ENCODE data around the gene YWHAQ.

Gene YWHAQ

GRCh38 chr2:9630736-9631552, at the start of gene YWHAQ:
Gene YWHAQ, minus strand, starts transcription at chr2:9630997. Its CDS starts 545 bp downstream, at chr2:9630452.
- DNase-seq (ENCODE audit: low read depth in 3 of 3), result peak; percentile 92 to 96 (median 93)

- DNase-seq (ENCODE audit: low read depth in 3 of 3), result no peak
Observed at GRCh38 chr2:9680082-9680481, 49.3 kb upstream of the YWHAQ start.

GRCh38 chr2:9679218-9679617, 48.4 kb upstream of the YWHAQ start:
- no peak for DNase-seq (ENCODE audit: low read depth in 3 of 3)

GRCh38 chr2:9678544-9678943, 47.7 kb upstream of the YWHAQ start:
- no peak for DNase-seq (ENCODE audit: low read depth in 3 of 3)

- DNase-seq (ENCODE audit: low read depth in 3 of 3), result no peak
Observed at GRCh38 chr2:9675415-9676351, 44.9 kb upstream of the YWHAQ start.

GRCh38 chr2:9674891-9675414, 44.2 kb upstream of the YWHAQ start:
- DNase-seq (ENCODE audit: low read depth in 3 of 3), result no peak

- DNase-seq (ENCODE audit: low read depth in 3 of 3), result no peak
Observed at GRCh38 chr2:9673914-9674481, 43.2 kb upstream of the YWHAQ start.

GRCh38 chr2:9668687-9669345, 38.0 kb upstream of the YWHAQ start:
- no peak for DNase-seq (ENCODE audit: low read depth in 3 of 3)

- no peak for DNase-seq (ENCODE audit: low read depth in 3 of 3)
Observed at GRCh38 chr2:9667826-9668225, 37.0 kb upstream of the YWHAQ start.

- DNase-seq (ENCODE audit: low read depth in 3 of 3), result no peak
Observed at GRCh38 chr2:9666306-9666705, 35.5 kb upstream of the YWHAQ start.

- no peak for DNase-seq (ENCODE audit: low read depth in 3 of 3)
Observed at GRCh38 chr2:9665898-9666297, 35.1 kb upstream of the YWHAQ start.

- no peak for DNase-seq (ENCODE audit: low read depth in 3 of 3)
Observed at GRCh38 chr2:9664365-9664764, 33.6 kb upstream of the YWHAQ start.

GRCh38 chr2:9663008-9663879, 32.4 kb upstream of the YWHAQ start:
- no peak for DNase-seq (ENCODE audit: low read depth in 3 of 3)

- no peak for DNase-seq (ENCODE audit: low read depth in 3 of 3)
Observed at GRCh38 chr2:9661261-9661660, 30.5 kb upstream of the YWHAQ start.

GRCh38 chr2:9660781-9661180, 30.0 kb upstream of the YWHAQ start:
- no peak for DNase-seq (ENCODE audit: low read depth in 3 of 3)

GRCh38 chr2:9660154-9660553, 29.4 kb upstream of the YWHAQ start:
- no peak for DNase-seq (ENCODE audit: low read depth in 3 of 3)

GRCh38 chr2:9658972-9659371, 28.2 kb upstream of the YWHAQ start:
- no peak for DNase-seq (ENCODE audit: low read depth in 3 of 3)

- no peak for DNase-seq (ENCODE audit: low read depth in 3 of 3)
Observed at GRCh38 chr2:9657731-9658130, 26.9 kb upstream of the YWHAQ start.

- DNase-seq (ENCODE audit: low read depth in 3 of 3), result no peak
Observed at GRCh38 chr2:9657083-9657482, 26.3 kb upstream of the YWHAQ start.

GRCh38 chr2:9656270-9656766, 25.5 kb upstream of the YWHAQ start:
- peak; percentile 43 to 71 (median 61) for DNase-seq (ENCODE audit: low read depth in 3 of 3)
